NCI-H526 (cell line): ENCODE data around the gene DHRS12.

ENCODE experiments used
- DNase-seq, 2 experiments: peaks; one replicate each; lab custom pipeline; 2025; lab: John Stamatoyannopoulos, UW

Gene DHRS12

DNA sequence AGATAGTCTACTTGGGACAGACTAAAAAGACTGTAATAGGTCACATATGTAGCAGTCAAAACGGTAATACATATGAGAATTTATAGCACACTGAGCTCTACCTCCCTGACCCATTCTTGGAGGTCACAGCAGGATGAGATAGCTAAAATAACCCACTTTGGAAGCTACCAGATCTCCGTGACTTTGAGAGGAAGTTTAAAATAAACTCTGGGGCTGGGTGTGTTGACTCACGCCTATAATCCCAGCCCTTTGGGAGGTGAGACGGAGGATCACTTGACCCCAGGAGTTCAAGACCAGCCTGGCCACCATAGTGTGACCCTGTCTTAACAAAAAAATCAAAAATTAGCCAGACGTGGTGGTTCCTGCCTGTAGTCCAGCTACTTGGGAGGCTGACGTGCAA is 45.3 kb downstream of the DHRS12 start:
- no peak for DNase-seq

DNA sequence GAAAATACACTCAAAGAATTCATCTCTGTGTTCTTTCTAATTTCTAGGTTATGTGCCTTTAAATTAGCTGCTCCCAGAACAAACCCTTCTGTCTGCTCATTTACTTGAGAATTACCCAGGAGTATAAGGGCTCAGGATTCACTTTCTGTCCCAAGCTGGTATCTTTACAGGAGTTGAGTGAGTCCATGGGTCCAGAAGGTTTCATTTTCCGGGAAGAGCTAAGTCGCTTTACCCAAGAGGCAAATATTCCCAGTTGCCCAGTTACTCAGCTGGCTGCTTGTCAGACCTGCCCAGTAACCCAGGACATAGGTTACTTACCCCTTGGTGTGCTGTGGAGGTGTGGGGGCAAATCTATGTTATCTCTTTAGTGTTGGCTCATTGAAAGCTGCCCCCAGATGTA is 47.3 kb downstream of the DHRS12 start:
- DNase-seq, result no peak

DNA sequence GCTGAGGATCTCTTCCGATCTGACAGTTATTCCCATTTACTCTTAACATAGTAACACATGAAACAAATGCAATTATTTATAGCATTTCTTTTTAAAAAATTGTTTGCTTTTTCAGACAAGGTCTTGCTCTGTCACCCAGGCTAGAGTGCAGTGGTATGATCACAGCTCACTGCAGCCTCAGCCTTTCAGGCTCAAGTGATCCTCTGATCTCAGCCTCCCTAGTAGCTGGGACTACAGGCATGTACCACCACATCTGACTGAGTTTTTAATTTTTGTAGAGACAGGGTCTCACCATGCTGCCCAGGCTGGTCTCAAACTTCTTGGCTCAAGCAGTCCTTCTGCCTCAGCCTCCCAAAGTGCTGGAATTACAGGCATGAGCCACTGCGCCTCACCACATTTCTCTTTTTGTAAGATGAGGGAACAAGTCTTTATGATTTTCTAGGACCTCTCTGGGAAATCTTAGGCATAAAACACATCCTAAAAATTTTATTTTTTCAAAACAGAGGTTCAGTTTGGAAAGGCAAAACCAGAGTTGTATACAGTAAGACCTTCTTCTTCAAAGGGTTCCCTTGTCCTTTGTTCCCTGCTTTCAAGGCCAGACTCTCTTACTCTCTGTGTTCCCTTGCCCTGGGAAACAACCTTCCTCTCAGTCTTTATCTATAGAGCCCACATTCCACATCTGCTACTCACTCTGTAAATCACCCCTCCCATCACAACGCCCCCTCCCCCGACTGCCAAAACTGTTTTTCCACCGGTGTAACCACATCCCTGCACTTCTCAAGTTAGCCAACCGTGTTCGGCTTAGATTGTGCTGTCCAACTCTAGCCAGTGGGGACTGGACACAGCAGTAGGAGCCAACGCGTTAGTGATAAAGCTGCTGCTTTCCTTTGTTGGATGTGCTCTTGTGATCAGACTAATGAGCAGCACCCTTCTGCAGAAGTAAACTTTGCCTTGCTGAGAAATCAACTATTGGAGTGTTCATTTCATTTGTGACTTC is 56.2 kb downstream of the DHRS12 start:
- no peak for DNase-seq

DNA sequence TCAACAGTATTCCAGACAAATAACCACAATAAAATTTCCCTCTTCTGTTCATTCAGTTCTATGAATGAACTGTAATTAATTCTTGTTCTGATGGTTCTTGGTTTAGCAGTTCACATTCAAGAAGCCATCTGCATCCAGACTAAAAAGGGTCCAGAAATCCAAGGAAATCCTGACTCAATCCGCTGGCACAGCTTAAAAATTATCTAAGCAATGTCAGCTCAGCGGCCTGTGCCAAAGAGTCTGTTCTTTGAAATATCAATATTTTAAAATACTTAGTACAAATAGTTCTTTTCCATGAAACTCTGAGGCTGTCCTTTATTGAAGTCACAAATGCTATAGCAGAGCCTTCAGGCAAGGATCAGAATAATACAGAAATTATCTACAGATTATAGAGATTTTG is 57.2 kb downstream of the DHRS12 start:
- DNase-seq, result no peak

DNA sequence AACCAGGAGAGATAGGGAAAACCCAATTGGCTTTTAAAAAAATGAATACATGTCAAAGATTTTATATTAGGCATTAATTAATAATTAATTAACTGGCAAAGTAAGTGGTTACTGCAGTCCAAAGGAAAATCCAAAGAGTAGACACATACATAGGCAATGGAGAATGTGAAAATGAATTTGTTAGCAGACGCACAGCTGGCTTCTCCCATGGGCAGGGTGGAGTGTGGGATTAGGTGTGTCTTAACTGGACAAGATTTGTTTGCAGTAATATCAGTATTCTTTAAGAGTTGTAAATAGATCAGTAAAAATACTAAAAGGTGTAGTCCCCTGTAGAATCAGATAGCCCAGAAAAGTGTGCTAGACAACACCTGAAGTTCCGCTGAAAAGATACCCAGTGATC is 58.7 kb downstream of the DHRS12 start:
- no peak for DNase-seq

DNA sequence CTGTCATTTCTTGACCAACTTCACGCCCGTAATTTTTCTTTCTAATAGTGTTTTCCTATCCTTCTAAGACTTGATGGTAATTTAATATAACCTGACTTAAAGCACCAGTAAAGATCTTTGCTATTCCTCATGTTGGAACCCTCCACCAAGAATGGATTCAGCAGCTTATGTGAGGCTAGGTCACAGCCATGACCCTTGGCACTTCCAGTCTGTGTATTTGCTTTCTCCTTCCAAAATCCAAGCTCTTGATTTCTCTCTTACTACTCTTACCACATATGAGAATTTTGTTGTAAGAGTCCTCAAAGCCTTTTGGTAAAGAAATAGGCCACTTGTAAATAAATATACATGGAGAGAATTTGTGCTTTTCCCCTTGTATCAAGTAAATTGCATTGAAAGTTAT is 61.4 kb downstream of the DHRS12 start:
- DNase-seq, result no peak

DNA sequence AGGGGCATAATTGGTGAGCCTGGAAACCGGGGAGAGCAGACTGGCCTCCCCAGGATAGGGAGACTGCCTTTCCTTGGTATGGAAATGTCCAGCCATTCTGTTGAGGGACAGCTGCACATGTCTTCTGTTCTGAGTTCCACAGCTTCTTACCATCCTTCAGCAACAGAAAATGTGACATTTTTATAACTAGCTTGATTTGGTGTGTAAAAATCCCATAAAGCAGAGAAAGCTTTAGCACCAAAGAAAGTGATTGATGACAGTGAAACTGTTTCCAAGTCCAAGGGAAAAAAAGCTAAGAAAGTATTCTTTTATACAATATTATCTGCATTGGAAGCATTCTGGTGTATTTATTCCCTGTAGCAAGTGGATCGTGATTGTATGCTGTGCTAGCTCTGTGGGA is 61.9 kb downstream of the DHRS12 start:
- no peak for DNase-seq

DNA sequence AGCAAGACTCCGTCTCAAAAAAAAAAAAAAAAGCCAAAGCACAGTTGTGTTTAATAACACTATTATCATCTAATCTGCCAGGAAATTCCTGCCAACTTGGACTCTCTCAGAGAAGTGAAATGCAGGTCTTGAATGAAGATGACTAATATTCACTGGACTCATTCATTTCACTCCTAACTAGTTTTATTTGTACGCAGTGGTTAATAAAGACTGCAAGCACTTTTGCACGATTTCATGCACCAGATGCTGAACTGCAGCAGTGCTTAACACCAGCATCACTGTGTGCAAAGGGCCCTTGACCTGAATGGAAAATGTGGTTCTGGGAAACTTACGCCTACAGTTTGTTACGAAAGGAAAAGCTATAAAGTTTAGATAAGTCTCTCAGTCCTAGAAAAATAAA is 63.3 kb downstream of the DHRS12 start:
- no peak for DNase-seq

DNA sequence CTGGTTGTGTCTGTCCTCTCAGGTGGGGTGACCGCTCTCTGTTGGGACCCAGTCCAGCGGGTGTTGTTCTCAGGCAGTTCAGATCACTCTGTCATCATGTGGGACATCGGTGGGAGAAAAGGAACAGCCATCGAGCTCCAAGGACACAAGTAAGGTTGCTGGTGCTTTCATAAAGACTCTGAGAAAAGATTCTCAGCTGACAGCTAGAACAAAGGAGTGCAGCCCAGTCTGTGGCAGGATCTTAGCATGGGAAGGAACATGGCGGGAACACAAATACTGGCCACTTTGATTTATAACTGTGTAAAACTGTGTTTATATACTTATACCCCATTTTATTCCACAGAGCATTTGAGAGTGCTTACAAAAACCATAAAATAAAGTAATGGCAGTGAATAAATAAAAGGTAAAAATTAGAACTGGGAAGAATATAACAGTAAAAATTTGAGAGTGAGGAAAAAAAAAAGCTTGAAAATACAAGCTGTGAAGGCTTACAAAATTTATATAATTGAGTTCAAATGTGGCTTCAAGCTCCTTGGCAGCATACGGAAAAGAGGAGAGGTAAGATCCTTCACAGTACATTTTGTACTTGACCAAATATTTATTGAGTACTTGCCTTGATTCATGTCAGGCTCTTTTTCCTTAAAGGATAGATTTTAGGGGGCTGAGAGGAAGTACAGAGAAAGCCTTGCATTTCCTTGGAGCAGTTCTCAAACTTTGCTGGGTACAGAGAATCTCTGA is 64.8 kb downstream of the DHRS12 start:
- no peak for DNase-seq

DNA sequence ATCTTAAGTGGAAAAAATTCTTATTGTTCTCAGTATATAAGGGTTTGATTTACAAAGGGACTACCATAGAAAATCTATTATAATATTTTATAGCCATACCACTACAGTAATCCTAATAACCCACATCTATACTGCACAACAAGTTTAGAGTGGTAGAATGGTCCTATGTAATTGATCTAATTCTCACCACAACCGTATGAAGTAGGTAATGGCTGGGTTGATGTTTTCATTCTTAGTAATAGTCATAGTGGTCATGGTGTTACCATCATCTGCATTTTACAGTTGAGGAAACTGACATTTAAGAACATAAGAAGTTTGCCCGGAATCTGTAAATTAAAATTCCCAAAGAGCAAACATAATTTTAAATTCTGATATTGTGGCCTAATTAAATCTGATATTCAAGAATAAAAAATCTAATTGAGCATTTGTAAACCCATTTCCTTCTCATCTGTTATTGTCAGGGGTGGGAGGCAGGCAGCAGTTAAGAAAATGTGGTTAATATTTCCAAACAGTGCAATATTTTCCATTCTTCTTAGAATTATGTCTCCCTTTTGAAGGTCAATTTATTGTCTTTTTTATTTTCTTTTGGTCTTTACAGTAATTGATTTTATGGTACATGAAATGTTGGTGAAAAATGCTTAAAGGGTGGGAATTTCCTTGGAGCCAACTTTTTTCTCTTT is 65.6 kb downstream of the DHRS12 start:
- DNase-seq, result no peak

DNA sequence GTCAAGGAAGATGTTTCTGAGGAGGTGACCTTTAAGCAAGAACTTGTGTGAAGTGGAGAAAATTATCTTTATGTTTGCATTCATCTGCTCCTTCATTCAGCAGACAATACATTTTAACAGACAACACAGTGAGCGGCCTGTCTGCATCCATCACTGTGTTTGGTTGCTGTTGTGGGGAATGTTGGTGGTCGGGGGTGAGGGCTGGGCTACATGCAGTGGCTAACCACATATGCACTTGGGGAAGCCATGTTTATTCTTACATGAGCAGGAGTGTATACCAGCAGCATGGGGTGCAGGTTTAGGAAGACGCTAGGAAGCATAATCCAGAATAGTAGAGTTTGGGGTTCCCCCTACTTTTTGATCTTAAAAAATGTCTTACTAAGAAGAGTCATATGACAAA is 66.4 kb downstream of the DHRS12 start:
- no peak for DNase-seq

DNA sequence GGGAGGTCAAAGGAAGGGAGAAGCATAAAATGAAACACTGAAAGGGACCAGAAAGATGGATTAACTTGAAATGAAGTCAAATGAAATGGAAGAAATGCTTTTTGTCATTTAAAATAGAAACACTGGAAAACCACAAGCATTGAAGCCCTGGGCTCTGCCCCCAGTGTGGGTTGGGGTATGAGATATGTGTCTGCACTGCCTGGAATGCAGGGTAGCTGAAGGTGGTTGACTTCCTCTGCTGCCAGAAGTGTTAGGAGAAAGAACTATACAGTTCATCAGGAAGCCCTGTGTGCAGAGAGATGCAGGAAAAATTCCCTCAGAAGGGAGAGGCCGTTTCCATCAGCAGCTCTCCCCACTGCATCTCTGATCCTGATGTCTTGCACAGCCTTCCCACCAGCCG is 69.2 kb downstream of the DHRS12 start:
- DNase-seq, result no peak

DNA sequence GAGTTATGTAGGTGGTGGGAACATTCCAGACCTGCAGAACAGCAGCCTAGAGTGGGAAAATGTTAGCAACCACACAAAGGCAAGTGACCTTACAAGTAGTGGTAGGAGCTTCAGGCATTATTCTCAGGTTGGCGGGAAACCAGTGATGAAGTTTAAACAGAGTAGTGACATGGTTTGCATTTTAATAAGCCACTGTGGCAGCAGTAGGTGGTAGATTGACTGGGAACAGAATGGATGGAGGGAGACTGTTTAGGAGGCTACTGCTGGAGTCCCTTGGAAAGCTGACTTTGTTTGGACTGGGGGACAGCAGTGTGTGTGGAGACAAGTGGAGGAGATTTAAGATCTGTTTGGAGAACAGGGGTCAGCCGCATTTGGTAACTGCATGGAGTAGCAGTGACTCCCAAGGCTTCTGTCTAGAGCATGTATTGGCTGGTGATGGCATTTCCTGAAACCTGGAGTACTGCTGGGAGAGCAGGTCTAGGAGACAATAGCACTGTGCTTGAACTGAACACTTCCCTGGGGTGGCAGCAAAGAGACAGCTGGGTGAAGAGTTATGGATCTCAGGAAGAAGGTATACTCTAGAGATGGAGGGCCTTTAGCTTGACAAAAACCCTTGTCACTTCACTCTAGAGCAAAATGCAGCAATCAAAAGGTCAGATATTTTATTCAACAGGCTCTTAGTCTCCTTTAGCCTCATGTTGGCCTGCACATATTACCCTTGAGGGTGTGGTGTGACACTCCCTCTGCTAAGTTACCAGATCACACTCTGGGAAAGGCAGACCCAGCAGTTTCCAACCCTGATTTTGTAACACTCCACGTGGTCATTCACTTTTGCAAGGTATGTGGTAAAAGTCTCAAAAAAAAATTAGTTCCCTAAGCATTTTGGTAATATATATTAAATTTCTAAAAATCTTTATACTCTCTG is 70.3 kb downstream of the DHRS12 start:
- no peak for DNase-seq

DNA sequence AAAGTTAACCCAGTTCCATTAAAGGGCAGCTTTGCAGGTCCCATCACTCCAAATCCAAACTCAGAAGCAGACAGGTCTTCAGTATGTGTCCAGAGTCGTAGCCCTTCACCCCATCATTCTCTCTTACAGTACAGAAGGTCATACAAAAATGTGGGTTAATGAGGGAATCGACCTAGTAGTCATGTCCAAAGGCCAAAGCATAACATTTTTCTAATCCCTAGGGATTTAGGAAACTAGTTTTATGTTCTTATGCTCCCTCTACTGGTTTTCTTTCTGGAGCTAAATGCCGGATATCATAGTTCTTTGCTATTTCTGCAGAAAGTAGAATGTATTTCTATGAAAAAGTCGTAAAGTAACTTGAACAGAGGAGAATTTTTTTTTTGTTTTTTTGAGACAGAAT is 72.2 kb downstream of the DHRS12 start:
- peak in 1 of 2 experiments; percentile 50 for DNase-seq

DNA sequence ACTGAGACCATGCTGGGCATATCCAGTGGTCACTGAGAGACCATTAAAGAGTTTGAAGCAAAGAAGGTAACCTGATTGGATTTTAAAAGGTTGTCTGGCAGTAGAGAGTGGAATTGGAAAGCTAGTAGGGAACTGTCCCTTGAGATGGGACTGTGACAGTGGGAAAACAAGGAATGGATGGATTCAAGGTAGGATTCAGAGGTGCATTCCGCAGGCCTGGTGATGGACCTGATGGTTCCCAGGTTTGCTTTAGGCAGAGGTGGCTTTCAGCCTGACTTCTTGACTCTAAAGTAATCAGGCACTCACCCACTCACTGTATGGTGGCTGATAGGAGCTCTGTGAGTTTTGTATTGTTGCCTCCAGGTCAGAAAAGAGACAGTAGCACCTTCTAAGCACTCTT is 73.0 kb downstream of the DHRS12 start:
- no peak for DNase-seq

DNA sequence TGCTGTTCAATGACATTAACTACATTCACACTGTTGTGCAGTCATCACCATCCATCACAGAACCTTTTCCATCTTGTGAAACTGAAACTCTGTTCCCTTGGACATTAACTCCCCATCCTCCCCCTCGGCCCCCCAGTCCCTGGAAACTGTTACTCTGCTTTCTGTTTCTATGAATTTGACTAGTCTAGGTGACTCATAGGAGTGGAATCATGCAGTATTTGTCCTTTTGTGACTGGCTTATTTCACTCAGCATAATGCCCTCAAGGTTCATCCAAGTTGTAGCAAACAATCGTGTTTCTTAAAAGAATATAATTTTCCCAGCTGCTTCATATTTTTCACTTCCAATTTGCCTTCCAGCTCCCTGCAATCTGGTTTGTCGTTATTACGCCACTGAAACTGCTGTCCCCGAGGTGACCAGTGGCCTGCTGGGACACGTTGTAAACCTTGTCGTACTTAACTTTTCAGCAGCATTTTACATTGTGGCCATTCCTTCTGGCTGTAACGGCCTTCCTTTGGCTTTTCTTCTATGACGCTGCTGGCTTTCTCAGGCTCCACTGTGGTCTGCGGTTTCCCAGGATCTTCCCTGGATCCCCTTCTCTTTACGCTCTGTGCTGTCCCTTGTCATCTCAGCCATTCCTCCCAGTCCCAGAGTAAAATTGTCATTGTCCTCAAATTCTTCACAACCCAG is 74.0 kb downstream of the DHRS12 start:
- DNase-seq, result no peak

DNA sequence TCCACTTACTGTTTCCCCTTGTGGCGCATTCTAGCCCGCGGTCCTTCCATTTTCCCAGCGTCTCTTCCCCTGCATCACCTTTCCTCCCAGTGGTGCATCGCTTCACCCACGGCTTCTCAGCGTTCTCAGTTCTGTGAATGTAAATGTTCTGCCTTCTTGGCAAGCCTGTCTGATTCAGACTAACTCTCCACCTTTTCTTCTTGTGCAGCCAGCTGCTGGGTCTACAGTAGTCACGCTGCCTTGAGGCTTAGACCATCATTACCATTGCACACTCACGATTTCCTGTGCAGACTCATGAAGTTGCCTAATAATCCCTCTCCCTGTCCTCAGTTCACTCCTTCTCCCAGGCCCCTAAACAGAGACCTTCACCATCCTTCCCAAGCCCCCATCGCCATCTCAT is 75.0 kb downstream of the DHRS12 start:
- no peak for DNase-seq

DNA sequence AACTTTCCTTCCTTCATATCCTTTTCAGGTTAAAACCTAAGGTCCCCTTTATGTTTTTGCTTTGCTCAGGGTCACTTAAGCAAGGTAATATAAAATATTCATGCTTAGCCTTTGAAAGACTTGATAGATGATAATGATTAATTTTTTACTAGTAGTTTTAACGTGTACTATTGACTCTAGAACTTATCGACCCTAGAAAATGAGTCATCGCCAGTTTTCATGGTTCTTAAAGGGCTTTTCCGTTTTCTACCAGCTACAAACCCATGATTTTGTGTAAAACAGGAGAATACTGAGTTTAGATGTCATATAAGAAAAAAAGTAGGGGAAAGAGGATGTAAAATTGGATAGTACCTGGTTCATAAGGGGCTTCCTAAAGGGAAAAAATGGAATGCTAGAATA is 75.7 kb downstream of the DHRS12 start:
- no peak for DNase-seq

DNA sequence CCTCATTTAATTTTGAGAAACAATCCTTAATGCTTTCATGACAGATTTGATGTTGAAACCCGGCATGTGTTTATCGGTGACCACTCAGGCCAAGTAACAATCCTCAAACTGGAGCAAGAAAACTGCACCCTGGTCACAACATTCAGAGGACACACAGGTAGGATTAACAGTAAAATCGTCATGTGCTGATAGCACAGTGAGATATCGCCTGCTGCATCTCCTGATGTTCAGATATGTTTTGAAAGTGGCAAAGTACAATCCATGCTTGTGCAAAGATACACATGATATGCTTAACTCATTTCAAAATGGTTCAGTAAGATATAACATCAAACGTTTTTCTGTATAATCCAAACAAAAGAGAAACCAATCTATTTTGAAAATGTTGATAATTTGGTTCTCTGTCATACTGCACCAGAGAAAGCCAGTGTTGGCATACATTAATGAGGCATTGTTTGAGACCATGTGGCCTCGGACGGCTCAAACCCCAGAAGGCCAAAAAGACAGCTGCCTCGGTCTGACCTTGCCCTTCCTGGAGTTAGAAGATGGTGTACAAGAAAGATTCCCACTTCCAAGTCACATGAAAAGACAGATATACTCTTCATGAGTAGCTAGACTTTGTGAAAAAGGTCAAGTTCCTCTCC is 76.2 kb downstream of the DHRS12 start:
- no peak for DNase-seq

DNA sequence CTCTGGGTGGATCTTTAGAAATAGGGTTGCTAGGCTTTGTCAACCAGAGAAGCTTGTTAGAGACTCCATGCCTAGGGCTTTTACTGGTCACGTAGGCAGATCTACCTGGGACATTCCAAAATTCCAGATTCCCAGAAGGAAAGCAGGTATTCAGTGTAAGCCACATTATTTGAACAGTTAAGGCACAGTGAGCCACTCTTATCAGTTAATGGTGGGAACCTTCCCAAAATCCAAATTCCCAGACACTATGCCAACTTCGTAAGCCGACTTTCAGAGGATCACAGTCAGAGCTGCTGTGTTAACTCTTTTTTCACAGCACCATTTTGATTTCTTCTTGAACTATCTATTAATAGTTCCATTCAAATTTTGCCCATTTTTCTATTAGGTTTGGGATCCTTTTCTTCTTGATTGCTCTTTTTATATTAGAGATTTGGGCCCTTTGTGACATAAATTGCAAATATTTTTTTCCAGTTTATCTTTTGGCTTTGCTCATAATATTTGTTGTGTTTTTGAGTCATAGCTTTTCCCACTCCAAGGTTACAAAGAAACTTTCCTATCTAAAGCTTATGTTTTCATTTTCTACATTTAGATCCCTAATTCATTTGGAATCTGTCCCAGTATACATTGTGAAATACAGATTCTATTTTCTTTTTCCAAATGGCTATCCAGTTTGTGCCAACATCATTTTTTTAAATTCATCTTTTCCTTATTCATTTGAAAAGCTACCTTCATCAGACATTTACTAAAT is 77.3 kb downstream of the DHRS12 start:
- DNase-seq, result no peak
